GM19238 (cell line): ENCODE data around the gene TRMT11.

ENCODE experiments used
- DNase-seq: peaks from one replicate; pipeline ENCODE4 v3.0.0; 2011; ENCODE audit warnings: low spot score; ENCODE audit not compliant: insufficient read length

The TRMT11 gene

GRCh38 chr6:126072834-126073233 is 86.5 kb downstream of the TRMT11 start:
- no peak for DNase-seq

- DNase-seq: no peak
Measured at GRCh38 chr6:126075335-126076071, 89.2 kb downstream of the TRMT11 start.

- no peak for DNase-seq
Measured at GRCh38 chr6:126076992-126077664, 90.8 kb downstream of the TRMT11 start.

- no peak for DNase-seq
Measured at GRCh38 chr6:126077810-126078776, 91.8 kb downstream of the TRMT11 start.

- no peak for DNase-seq
Measured at GRCh38 chr6:126083875-126084274, 97.5 kb downstream of the TRMT11 start.

- DNase-seq: no peak
Measured at GRCh38 chr6:126086560-126086959, 100.2 kb downstream of the TRMT11 start.
